ENCODE measurements around the gene KCNT2. TPM values are rescaled to one million over a fixed set of nuclear protein-coding genes. Genes with fewer than 3 reads are reported as not detected.

KCNT2 gene
- total RNA-seq, 1 experiment from 2014 or later: 0.41 TPM

GRCh38 chr1:196538473-196538872 is 69.8 kb downstream of the KCNT2 start:
- H3K27ac ChIP-seq (ENCODE audit: low read length): no peak overlapping the region
- no peak for TF ChIP-seq TCF7L2 (IDR thresholded peaks at IDR 0.05; ENCODE audit: low read depth, low read length)
- no peak for TF ChIP-seq REST (IDR thresholded peaks at IDR 0.05; ENCODE audit: insufficient read depth in 1 of 2, low read depth in 2 of 2, low read length in 1 of 2)
- no peak for TF ChIP-seq POLR2AphosphoS5 (IDR thresholded peaks at IDR 0.05; ENCODE audit: low read depth, low read length)
- no peak for TF ChIP-seq SIN3A (IDR thresholded peaks at IDR 0.05; ENCODE audit: borderline replicate concordance, insufficient read depth, low read depth, low read length)
- no peak for TF ChIP-seq CTCF (IDR thresholded peaks at IDR 0.05)
- in situ Hi-C loops (cut with HindIII; ENCODE audit: low pct_unique_long_range_greater_than_20kb, low sequenced_read_pairs): no loop called here
- H3K4me1 ChIP-seq (ENCODE audit: control insufficient read depth, insufficient read depth, low read length): no peaks in the 10 kb centered on the region
- H3K4me3 ChIP-seq (ENCODE audit: low read depth in 2 of 2, low read length in 2 of 2): no peak overlapping the region
- intact Hi-C loops (cut with micrococcal nuclease; ENCODE audit: unreplicated experiment): no loop called here
- ChIA-PET CTCF (no interaction called here), POLR2A (no interaction called here)
- BruUV-seq (replicated peaks): no TSS peak
- ATAC-seq (no peak), DNase-seq (ENCODE audit: low read depth, low spot score) (no peak)
- H3K27me3 ChIP-seq (ENCODE audit: control insufficient read depth, insufficient read depth, low read length): no peaks in the 10 kb centered on the region
- H3K36me3 ChIP-seq (ENCODE audit: control insufficient read depth, insufficient read depth, low read length): no peaks in the 10 kb centered on the region
- peaks cover 9% of the 10 kb centered on the region for H3K9me3 ChIP-seq (ENCODE audit: control insufficient read depth, insufficient read depth, low read depth, low read length)

DNA sequence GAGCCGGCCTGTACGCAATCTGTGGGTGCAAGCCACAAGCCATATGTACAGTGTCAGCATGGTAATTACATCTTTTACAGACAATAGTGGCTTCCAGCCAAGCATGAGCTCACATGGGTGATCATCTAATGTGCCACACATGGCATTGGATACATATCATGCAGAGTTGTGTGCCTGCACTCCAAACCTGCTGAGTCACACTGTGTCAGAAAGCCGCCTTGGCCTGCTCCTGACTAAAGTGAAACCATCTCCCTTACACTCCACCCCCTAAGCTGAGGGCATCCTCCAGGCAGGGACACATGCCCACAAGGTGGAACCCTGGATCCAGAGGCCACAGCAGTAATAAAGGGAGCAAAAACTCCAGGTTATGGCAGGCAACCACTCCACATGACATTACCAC is 72.5 kb downstream of the KCNT2 start:
- ChIA-PET CTCF (no interaction called here), POLR2A (no interaction called here)
- no TSS peak for BruUV-seq (replicated peaks)
- DNase-seq (ENCODE audit: low read depth, low spot score): no peak
- Histone ChIP-seq H3K9me3 (ENCODE audit: control insufficient read depth, insufficient read depth, low read depth, low read length) (peaks cover 9% of the 10 kb centered on the region), H3K4me3 (ENCODE audit: low read depth in 2 of 2, low read length in 2 of 2) (no peak overlapping the region), H3K36me3 (ENCODE audit: control insufficient read depth, insufficient read depth, low read length) (no peaks in the 10 kb centered on the region), H3K27ac (ENCODE audit: low read length) (no peak overlapping the region), H3K27me3 (ENCODE audit: control insufficient read depth, insufficient read depth, low read length) (no peaks in the 10 kb centered on the region), H3K4me1 (ENCODE audit: control insufficient read depth, insufficient read depth, low read length) (no peaks in the 10 kb centered on the region)
- TF ChIP-seq POLR2AphosphoS5 (IDR thresholded peaks at IDR 0.05; ENCODE audit: low read depth, low read length) (no peak), TCF7L2 (IDR thresholded peaks at IDR 0.05; ENCODE audit: low read depth, low read length) (no peak), CTCF (IDR thresholded peaks at IDR 0.05) (no peak), SIN3A (IDR thresholded peaks at IDR 0.05; ENCODE audit: borderline replicate concordance, insufficient read depth, low read depth, low read length) (no peak), REST (IDR thresholded peaks at IDR 0.05; ENCODE audit: insufficient read depth in 1 of 2, low read depth in 2 of 2, low read length in 1 of 2) (no peak)
- intact Hi-C loops (cut with micrococcal nuclease; ENCODE audit: unreplicated experiment) (no loop called here), in situ Hi-C loops (cut with HindIII; ENCODE audit: low pct_unique_long_range_greater_than_20kb, low sequenced_read_pairs) (no loop called here)
- no peak for ATAC-seq
